ENCODE measurements around the gene CYP27A1. TPM values are rescaled to one million over a fixed set of nuclear protein-coding genes. Genes with fewer than 3 reads are reported as not detected.

The CYP27A1 gene
- total and polyA plus RNA-seq, 2 donors from 2014 or later: 18.5 to 43.3 TPM

DNA sequence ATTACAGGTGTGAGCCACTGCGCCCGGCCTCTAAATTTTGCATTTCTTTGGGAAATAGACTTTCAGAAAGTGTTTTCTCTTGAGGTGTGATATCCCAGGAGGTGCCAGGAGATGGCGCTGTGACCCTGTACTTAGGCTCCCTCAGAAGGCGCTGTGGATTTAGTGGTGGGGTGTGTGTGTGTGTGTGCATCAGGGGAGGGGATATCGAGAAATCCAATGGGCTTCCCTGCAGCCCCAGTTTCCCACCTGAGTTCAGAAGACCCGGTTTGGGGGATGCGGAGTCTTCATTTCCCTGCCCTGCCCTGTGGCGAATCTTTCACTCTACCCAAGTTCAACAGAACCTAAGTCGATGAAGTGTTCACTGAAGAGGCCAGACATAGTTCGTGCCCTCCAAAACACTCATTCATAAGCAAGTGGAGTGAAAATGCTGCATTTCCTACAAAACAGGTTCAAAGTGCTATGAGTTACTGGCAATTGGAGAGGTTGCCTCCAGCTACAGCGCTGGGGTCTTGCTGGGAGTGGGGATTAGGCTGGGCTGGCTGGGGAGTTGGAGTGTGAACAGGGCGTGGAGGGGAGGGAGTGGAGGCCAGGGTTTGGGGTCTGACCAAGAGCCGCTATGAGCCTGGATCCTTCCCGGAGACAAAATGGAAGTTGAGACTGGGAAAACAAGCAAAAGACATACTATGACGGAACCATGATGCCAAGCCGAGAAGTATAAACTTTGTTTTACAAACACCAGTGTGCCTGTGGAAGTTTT, 71.1 kb downstream of the CYP27A1 start:
- TF ChIP-seq, protein P1, sequence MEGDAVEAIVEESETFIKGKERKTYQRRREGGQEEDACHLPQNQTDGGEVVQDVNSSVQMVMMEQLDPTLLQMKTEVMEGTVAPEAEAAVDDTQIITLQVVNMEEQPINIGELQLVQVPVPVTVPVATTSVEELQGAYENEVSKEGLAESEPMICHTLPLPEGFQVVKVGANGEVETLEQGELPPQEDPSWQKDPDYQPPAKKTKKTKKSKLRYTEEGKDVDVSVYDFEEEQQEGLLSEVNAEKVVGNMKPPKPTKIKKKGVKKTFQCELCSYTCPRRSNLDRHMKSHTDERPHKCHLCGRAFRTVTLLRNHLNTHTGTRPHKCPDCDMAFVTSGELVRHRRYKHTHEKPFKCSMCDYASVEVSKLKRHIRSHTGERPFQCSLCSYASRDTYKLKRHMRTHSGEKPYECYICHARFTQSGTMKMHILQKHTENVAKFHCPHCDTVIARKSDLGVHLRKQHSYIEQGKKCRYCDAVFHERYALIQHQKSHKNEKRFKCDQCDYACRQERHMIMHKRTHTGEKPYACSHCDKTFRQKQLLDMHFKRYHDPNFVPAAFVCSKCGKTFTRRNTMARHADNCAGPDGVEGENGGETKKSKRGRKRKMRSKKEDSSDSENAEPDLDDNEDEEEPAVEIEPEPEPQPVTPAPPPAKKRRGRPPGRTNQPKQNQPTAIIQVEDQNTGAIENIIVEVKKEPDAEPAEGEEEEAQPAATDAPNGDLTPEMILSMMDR (IDR thresholded peaks at IDR 0.05; ENCODE audit: borderline replicate concordance, extremely low read depth, insufficient read depth): peak; percentile 67
- intact Hi-C loops (cut with DNase I): no loop called here
- H3K9ac ChIP-seq (ENCODE audit: low read length in 3 of 3): no peak overlapping the region
- no peaks in the 10 kb centered on the region for H3K4me1 ChIP-seq (ENCODE audit: control insufficient read depth in 2 of 3, insufficient read depth in 2 of 3, low read depth in 1 of 3, low read length in 3 of 3)
- H3K9me3 ChIP-seq (ENCODE audit: control insufficient read depth in 2 of 3, insufficient read depth in 1 of 3, low read length in 3 of 3): no peaks in the 10 kb centered on the region
- no peaks in the 10 kb centered on the region for H3K36me3 ChIP-seq (ENCODE audit: control insufficient read depth in 2 of 3, insufficient read depth in 3 of 3, low read length in 3 of 3)
- no peak overlapping the region for H3K27ac ChIP-seq (ENCODE audit: low read depth in 2 of 2, low read length in 2 of 2)
- FAIRE-seq: no peak
- peaks cover 10% of the 10 kb centered on the region for H3K27me3 ChIP-seq (ENCODE audit: control insufficient read depth, insufficient read depth, low read length)
- DNase-seq: peak in 4 of 5 donors; percentile 70 to 74 (median 72)
- no peak overlapping the region for H3K4me3 ChIP-seq (ENCODE audit: low read length in 3 of 3)

DNA sequence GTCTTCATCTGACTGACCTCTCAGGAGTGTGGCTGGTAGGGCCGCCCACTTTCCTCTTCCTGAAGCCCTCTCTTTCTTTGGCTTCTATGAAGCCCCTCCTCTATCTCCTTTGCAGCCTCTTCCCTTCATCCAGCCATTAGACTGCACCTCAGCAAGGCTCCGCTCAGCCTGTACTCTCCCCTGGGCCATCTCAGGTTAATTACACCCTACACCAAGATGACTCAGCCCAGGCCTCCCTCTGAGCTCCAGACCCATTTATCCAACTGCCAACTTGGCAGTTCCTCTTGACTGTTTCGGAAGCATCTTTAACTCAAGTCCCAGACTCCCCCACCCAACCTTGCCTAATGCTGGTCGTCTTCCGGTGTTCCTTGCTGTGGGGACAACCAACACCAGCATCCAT, 71.8 kb downstream of the CYP27A1 start:
- Histone ChIP-seq H3K27me3 (ENCODE audit: control insufficient read depth, insufficient read depth, low read length) (peaks cover 17% of the 10 kb centered on the region), H3K36me3 (ENCODE audit: control insufficient read depth in 2 of 3, insufficient read depth in 3 of 3, low read length in 3 of 3) (no peaks in the 10 kb centered on the region), H3K4me3 (ENCODE audit: low read length in 3 of 3) (no peak overlapping the region), H3K9me3 (ENCODE audit: control insufficient read depth in 2 of 3, insufficient read depth in 1 of 3, low read length in 3 of 3) (no peaks in the 10 kb centered on the region), H3K9ac (ENCODE audit: low read length in 3 of 3) (no peak overlapping the region), H3K27ac (ENCODE audit: low read depth in 2 of 2, low read length in 2 of 2) (no peak overlapping the region), H3K4me1 (ENCODE audit: control insufficient read depth in 2 of 3, insufficient read depth in 2 of 3, low read depth in 1 of 3, low read length in 3 of 3) (no peaks in the 10 kb centered on the region)
- TF ChIP-seq, protein P1 (IDR thresholded peaks at IDR 0.05; ENCODE audit: borderline replicate concordance, extremely low read depth, insufficient read depth): no peak
- DNase-seq: no peak
- FAIRE-seq: no peak
- intact Hi-C loops (cut with DNase I): no loop called here

DNA sequence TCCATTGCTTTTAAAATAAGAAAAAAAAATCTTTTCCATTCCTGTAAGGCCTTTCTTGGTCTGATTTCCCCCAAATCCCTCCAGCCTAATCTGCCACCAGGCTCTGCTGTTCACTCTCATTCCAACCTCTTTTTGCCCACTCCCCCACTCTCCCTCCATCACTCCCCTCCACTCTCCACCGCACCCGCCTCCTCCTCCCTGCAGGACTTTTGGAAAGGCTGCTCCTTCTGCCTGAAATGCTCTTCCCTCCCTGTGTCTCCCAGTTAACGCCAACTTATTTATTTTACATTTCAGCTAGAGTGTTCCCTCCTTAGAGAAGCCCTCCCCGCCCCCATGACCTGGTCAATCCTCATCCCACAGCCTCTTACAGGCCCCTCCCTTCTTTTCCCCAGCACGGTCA, 72.9 kb downstream of the CYP27A1 start:
- Histone ChIP-seq H3K27ac (ENCODE audit: low read depth in 2 of 2, low read length in 2 of 2) (no peak overlapping the region), H3K4me1 (ENCODE audit: control insufficient read depth in 2 of 3, insufficient read depth in 2 of 3, low read depth in 1 of 3, low read length in 3 of 3) (peaks cover 0 to 2% (median 0%) of the 10 kb centered on the region in 3 donors), H3K9ac (ENCODE audit: low read length in 3 of 3) (no peak overlapping the region), H3K9me3 (ENCODE audit: control insufficient read depth in 2 of 3, insufficient read depth in 1 of 3, low read length in 3 of 3) (no peaks in the 10 kb centered on the region), H3K27me3 (ENCODE audit: control insufficient read depth, insufficient read depth, low read length) (peaks cover 20% of the 10 kb centered on the region), H3K36me3 (ENCODE audit: control insufficient read depth in 2 of 3, insufficient read depth in 3 of 3, low read length in 3 of 3) (no peaks in the 10 kb centered on the region), H3K4me3 (ENCODE audit: low read length in 3 of 3) (no peak overlapping the region)
- DNase-seq: no peak
- FAIRE-seq: no peak
- intact Hi-C loops (cut with DNase I): no loop called here
- TF ChIP-seq, protein P1 (IDR thresholded peaks at IDR 0.05; ENCODE audit: borderline replicate concordance, extremely low read depth, insufficient read depth): no peak
